HG03378 (cell line): Measurements from ENCODE around the gene ZNF816.
A peak's percentile ranks its signal among the peaks of the same experiment; 100 is the strongest.
"Not testable (repeated sequence)": the region's sequence is repeated elsewhere in the genome, so short reads cannot be mapped to it uniquely, and the experiment has no call there.

Experiments used
- ATAC-seq: cut with Tn5 transposase; IDR thresholded peaks from one replicate; pipeline ENCODE4 v1.9.1; 2021; ENCODE audit warnings: mild to moderate bottlenecking, moderate library complexity; ENCODE audit not compliant: unreplicated experiment

The ZNF816 gene

DNA sequence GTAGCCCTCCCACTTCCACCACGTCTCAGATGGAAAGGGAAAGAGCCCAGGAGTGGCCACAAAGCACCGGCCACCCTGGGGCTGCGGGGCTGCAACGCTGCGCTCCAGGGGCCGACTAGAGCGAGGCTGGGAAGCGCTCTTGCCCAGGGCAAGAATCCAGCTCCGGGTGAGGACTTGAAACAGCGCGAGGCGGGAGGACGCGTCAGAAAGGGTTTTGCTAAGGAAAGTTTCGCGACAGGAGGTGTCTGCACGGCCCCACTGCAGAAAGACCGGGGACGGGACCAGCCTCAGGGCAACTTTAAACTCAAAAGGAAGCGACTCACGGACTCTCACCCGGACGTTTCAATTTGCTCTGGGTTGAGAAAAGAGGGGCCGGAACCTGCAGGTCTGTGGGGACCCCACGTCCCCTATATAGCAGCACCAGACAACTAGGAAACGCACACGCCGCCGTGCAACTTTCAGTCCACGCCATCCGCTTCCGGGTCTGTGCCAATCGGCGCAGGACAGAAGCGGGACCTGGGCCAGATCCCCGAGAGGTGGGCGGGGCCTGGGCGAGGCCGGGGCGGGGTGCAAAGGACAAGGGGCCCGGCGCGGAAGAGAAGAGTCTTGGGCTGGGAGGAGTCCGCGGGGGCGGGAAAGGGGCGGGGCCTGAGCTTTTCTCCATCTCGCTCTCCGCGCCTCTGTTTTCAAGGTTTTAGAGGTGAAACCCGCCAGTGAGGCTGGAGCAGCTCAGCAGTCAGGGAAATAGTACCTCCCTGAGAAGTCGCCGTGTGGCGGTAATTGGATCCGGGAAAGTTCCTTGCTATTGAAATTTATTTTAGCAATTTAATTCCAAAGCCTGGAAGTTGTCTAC lies at the start of gene ZNF816:
Gene ZNF816 (minus strand): TSS at position 488 of the 853 bp plus-strand sequence. CDS start 6,792 bp downstream, outside the sequence.
- peak; percentile 70 for ATAC-seq

DNA sequence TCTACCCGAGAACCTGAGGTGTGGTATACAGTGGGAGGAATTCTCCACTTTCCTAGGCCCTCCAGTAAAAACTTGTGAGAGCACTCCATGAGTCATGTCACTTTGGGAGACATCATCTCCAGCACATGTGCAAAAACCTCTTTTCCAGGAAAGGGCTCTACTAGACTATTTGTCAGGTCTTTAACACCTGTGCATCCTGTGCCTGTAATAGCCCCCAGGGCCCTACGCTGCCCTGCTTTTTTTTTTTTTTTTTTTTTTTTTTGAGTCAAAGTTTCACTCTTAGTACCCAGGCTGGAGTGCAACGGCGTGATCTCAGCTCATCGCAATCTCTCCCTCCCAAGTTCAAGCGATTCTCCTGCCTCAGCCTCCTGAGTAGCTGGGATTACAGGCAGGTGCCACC lies 49.3 kb upstream of the ZNF816 start:
- ATAC-seq: no peak

DNA sequence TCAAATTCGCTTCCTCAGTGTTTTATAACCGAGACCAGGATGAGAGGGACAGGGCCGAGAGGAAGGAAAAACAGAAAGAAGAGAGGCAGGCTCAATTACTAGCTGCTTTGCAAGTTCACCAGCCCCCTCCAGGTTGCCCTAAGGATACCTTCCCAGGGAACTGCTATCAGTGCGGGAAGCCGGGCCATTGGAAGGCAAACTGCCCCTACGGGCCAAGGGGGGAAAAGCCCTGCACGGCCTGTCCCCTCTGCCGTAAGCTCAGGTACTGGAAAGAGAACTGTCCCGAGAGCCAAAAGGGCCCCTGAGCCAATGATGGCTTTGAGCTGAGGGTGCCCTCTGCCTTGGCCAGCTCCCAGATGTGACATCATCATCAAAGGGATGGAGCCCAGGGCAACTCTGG lies 47.8 kb upstream of the ZNF816 start:
- no peak for ATAC-seq

DNA sequence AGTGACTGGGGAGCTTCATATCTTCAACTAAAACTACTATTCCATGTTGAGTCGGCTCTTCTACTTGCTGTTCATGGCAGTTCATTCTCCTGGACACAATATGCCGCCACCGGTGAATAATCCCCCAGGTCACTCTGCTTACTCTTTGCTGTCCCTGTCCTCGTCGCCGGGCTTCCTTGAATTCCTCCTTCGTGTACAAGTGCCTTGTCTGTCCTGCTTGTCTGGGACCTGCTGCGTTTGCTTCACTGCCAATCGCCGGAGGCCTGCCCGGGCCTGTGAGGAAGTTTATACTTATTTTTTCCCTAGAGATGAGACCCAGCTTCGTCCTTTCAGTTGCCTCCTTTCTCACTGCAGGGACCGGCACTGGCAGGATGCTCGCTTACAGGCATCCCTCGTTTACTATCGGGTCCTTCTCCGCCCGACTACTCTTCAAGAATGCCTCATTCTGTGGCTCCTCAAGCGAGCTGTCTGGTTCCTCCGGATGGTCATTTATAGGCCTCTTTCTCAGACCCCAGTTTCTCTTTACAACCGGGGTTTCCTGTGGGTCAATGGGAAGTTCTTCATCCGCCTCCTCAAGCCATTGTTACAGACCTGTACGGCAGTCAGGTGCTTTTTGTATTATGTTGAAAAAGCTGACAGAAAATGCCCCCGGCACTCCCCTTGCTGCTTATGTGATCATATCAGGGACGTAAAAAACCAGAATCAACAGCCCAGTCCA lies 45.5 kb upstream of the ZNF816 start:
- ATAC-seq: no peak

DNA sequence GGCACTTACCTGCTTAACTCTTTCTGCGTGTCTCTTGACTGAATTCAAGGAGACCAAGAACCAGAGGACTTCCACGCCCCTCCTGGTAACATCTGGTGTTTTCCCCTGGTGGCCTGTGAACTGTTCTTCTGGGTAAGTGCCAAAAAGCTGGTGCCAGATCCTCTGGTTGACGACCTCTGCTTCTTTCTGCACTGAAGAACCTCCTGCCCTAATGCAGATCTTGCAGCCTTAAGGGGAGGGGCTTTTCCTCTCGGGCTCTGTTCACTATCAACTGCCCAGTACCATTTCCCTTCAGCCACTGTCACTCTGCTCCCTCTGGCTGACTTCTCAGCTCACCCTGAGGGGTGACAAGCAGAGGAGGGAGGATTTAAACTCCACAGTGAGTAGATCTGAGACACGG lies 44.9 kb upstream of the ZNF816 start:
- no peak for ATAC-seq

DNA sequence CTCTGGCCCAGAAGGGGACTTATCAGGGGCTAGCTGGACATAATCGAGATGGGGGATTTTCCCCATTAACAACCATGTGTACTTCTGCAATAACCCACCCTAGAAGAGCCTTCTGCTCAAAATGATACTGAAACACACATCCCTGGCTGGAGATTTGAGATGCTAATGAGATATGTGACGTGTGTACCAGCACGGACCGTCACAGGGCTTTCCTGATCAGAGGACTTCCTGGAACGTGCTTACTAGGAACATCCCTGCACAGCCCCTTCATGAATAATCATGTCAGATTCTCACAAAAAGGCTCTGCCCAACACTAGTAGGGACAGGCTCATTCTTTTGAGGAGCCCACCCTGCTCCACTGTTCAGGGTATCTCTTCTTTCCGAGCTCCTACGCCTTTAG lies 44.5 kb upstream of the ZNF816 start:
- no peak for ATAC-seq

DNA sequence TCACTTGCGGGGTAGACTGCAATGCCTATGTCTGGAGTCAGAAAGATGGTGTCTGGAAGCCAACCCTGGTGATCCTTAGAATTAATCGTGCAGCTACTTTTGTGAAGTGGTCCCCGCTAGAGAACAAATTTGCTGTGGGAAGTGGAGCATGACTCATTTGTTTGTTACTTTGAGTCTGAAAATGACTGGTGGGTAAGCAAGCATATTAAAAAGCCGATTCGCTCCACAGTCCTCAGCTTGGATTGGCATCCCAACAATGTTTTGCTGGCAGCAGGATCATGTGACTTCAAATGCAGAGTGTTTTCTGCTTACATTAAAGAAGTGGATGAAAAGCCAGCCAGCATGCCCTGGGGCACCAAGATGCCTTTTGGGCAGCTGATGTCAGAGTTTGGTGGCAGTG lies 41.6 kb upstream of the ZNF816 start:
- no peak for ATAC-seq

DNA sequence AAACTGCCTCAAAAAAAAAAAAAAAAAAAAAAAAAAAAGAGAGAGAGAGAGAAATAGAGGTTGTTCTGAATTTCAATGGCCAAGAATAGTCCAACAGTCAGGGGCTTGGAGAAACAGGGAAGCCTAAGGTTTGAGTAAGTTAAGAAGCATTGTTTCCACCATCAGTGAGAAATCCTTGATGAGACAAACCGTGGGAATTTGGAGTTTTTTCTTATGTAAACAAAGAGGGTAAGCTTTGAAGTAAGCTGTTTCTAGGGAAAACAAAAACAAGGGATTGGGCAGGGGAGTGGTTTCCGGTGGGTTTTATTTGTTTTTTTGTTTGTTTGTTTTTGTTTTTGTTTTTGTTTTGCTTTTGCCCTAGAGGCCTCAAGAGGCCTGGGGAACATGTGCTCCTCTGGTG lies 39.8 kb upstream of the ZNF816 start:
- no peak for ATAC-seq

DNA sequence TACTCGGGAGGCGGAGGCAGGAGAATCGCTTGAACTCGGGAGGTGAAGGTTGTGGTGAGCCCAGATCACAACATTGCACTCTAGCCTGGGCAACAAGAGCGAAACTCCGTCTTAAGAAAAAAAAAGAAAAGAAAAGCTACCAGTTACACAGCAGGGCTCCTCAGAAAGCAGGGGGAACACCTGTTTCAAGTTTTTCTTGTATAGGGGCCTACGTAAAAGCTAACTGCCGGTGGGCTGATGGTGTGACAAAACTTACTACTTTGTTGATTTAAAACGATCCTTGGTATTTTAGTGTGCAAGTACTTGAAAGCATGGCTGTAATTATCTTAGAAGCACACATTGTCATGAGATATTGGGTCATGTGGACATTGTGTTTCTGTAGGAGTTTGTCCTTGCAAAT lies 35.3 kb upstream of the ZNF816 start:
- ATAC-seq: no peak

DNA sequence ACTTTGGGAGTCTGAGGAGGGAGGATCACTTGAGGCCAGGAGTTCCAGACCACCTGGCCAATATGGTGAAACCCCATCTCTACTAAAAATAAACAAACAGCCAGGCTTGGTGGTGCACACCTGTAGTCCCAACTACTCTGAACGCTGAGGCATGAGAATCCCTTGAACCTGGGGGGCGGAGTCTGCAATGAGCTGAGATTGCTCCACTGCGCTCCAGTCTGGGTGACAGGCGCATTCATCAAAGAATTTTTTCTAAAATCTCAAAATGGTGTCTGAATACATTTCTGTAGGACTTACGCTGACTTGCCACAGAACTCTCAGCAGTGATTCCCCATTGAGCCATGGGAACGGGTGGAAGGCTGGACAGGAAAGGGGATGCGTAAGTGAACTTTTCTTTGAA lies 33.0 kb upstream of the ZNF816 start:
- ATAC-seq: no peak

DNA sequence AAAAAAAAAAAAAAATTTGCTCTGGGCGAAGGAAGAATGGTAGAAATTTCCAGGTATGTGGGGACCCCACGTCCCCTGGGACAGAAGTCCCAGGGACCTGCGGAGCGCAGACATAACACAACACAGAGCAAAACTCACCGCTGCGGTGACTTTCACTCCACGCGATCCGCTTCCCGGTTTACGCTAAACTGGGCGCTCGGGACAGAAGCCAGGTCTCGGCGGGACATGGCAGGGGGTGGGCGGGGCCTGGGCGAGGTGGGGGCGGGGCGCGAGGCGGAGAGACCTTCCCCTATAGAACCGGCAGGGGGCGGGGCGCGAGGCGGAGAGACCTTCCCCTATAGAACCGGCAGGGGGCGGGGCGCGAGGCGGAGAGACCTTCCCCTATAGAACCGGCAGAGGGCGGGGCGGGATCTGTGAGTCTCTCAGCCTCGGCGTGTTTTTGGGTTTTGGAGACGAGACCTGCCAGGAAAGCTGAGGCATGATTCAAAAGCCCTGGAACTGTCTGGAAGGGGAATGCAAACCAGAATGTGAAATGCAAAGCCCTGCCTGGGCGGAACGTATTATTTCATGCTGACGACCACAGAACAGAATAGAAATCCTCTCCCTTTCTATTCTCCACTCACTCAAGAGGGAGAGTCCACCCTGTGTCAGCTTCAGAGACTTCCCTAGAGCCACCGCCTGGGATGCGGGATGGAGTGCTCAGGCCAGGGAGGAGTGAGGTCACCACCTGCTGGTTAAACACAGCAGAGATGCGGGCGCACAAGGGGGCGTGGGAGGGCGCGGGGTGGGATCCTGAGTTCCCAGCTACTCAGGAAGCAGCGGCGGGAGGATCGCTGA lies 30.9 kb upstream of the ZNF816 start:
- ATAC-seq: no peak

DNA sequence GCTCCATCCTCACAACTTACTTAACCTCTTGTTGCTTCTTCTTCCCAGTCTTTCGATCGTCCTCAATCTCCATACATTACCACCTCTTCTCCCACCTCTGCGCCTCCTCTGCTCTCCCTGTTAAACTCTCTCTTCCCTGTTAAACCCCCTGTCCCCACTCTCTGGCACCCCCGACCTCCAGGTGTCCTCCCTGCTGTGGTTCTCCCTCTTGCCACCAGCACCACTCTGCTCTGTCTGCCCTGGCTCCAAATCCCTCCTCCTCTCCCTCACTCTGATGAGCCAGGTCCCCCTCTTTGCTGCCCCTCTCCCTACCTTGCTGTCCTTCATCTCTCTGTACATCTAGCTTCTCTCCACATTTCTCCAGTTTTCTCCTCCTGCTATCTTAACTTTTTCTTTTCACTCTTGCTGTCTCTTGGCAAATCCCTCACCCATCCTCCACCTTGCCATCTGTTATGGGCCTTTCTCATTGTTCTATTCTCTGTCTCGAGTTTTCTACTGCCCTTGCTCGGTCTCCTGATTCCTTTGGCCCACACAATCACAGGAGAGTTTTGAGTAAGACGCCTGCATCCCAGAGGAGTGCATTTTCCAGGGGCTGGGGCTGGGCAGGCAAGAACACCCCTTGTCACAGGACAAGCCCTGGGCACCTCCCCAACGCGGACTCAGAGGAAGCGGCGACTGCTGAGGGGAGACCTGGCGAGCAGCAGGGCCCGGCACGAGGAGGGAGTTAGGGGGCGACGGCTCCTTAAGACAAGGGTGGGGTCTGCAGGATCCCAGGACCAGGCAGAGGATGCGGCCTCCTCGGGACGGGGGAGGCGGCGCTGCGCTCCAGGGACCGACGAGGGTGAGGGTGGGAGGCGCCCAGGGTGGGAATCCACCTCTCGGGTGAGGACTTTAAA lies 29.7 kb upstream of the ZNF816 start:
- no peak for ATAC-seq

DNA sequence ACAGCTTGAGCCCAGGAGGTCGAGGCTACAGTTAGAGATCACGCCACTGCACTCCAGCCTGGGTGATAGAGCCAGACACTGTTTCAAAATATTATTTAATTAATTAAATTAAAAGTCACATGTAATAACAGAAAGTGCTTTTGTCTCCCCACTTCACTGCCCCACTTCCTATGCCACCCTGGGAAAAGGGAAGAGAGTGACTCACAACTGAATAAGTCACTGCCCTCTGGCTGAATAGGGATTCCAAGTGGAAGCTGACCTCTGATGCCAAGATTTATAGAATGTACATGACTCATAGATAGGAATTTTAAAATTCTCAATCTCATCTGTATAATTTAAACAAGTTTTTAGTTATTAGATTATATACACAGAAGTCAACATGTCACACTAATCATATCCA lies 28.8 kb upstream of the ZNF816 start:
- ATAC-seq: no peak

DNA sequence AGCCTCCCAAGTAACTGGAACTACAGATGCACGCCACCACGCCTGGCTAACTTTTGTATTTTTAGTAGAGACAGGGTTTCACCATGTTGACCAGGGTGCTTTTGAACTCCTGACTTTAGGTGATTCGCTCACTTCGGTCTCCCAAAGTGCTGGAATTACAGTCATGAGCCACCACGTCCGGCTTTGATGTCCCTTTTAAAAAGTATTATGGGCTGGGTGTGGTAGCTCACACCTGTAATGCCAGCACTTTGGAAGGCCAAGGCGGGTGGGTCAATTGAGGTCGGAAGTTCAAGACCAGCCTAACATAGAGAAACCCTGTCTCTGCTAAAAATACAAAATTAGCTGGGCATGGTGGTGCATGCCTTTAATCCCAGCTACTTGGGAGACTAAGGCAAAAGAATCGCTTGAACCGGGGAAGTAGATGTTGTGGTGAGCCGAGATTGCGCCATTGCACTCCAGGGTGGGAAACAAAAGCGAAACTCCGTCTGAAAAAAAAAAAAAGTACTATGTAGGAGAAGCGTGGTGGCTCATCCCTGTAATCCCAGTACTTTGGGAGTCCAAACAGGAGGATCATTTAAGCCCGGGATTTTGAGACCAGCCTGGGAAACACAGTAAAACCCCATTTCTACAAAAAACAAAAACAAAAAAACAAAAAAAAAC lies 28.2 kb upstream of the ZNF816 start:
- no peak for ATAC-seq

DNA sequence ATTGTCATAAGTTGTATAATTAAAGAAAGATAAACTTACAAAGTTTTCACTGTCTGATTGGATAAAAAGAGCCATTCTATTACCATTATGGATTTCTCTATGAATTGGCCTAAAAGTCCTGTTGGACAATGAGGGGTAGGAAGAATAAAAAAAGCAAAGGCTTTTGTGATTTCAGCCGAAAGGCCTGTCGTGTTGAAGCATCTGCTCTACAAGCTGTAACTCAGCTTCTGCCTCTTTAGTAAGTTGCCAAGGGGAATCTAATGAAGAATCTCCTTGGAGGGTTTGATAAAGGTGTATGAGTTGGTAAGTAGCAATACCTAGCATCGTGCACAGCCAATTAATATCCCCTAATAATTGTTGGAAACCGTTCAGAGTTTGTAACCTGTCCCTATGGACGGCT lies 25.8 kb upstream of the ZNF816 start:
- no peak for ATAC-seq

DNA sequence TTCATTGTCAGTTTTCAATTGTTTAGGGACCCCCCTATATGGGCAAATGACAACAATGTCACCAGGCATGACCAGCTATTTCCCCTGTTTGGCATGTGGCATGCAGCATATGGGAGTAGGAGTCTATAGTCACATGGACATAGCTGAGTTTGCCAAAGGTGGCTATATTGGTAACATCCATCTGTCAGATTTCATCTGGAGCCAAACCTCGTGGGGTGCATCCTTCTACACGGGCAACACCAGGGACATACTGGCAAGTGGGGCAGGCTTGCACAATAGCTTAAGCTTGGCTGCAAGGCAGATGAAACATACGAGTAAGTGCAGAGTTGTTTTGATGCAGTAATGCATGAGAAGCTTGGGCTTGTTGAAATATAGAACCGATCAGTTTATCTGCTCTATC lies 24.5 kb upstream of the ZNF816 start:
- ATAC-seq: no peak

DNA sequence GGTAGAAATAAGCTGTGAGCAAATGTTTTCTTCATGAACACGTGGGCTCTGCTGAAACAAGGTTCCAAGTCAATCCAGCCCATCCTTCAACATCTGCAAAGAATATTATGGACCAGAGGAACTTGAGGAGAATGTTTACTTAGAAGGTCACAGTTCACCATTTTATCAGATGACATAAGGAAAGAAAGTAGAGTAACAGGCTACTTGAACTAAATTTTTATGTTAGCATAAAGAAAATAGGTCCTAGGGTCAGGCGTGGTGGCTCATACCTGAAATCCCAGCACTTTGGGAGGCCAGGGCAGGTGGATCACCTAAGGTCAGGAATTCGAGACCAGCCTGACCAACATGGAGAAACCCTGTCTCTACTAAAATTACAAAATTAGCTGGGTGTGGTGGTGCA lies 20.5 kb upstream of the ZNF816 start:
- not testable (repeated sequence) for ATAC-seq

DNA sequence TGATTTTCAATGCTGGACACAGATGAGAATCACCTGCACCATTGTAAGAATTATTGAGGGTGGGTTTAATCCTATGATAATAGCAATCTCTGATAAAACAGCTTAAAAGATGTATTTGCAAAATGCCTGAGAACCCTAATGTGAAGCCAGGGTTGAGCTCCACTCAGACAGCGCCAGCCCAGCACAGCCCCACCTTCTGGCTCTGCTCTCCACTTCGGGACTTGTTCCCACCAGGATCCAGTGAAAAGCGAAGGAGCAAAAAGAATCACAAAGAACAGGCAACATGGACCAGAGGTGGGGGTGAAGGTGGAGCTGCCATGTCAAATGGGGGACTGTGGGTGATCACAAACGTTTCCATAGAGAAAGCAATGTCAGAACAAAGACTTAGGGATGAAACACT lies 18.6 kb upstream of the ZNF816 start:
- ATAC-seq: no peak

DNA sequence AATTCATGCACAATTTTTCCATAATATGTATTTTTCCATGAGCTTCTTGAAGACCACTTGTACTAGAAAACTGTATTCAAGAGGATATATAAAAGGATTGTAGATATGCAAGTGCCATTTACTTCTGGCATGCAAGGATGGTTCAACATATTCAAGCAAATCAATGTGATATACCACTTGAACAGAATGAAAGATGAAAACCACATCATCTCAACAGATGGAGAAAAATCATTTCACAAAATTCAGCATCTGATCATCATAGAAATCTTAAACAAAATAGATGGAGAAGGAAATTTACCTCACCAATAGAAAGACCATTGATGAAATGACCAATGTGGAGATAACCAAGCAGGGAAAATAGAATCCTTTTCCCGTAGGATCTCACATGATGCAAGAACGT lies 5.1 kb upstream of the ZNF816 start:
- ATAC-seq: no peak

DNA sequence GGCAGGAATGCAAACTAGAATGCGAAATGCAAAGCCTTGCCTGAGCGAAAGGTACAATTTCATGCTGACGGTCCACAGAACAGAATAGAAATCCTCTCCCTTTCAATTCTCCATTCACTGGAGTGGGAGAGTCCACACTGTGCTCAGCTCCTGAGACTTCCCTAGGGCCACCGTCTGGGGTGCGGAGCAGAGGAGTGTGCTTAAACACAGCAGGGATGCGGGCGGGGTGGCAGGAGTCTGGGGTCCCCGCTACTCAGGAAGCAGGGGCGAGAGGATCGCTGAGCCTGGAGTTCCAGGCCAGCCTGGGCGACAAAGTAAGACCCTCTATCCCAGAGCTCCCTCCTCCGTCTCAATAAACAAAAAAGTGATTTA lies 552 bp upstream of the ZNF816 start:
- peak; percentile 35 for ATAC-seq
